Testis (tissue), 3 donors: ENCODE results near the gene NOL6. TPM values are rescaled to one million over a fixed set of nuclear protein-coding genes. Genes with fewer than 3 reads are reported as not detected.

ENCODE experiments used
- DNase-seq: peaks from one replicate; pipeline ENCODE4 v3.0.0-alpha.2; 2019
- H3K27ac ChIP-seq, 2 donors: fragments of 200-600 bp; sonication (generic); one replicate each; pipeline ENCODE4 v1.5.1; 2019
- H3K27me3 ChIP-seq: fragments of 200-600 bp; sonication (generic); one replicate; pipeline ENCODE4 v1.5.1; 2019
- H3K36me3 ChIP-seq: fragments of 200-600 bp; sonication (generic); one replicate; pipeline ENCODE4 v1.5.1; 2017; ENCODE audit warnings: low read depth; ENCODE audit errors: missing control alignments
- H3K4me1 ChIP-seq: fragments of 200-600 bp; sonication (generic); one replicate; pipeline ENCODE4 v1.5.1; 2019
- H3K4me3 ChIP-seq, 2 donors: fragments of 200-600 bp; sonication (generic); one replicate each; pipeline ENCODE4 v1.5.1; 2017 to 2019
- H3K9me3 ChIP-seq: fragments of 200-600 bp; sonication (generic); one replicate; pipeline ENCODE4 v1.5.1; 2017
- CTCF ChIP-seq, 3 experiments: fragments of 450-650 bp in 2 of 3; fragments of 200-600 bp in 1 of 3; sonication (generic) in 1 of 3; IDR thresholded peaks; one replicate each; pipeline ENCODE4 v1.5.1; 2016 to 2019; ENCODE audit warnings: antibody characterized with exemption in 3 of 3, mild to moderate bottlenecking in 2 of 3, moderate library complexity in 1 of 3
- POLR2A ChIP-seq: fragments of 450-650 bp; IDR thresholded peaks from one replicate; pipeline ENCODE4 v1.6.1; 2017; ENCODE audit warnings: antibody characterized with exemption, mild to moderate bottlenecking, moderate library complexity
- WGBS, 2 donors: methylation state at CpG; one replicate each; pipeline ENCODE4 v1.1.5; 2018; 5-methylcytosine and 5-hydroxymethylcytosine counted together
- intact Hi-C: fragments of 100-400 bp; cut with DNase I; formaldehyde crosslinking; loops from one replicate; pipeline ENCODE4 v1.15.1; 2023; ENCODE audit warnings: low total_unique reads
- polyA plus RNA-seq: library from polyadenylated mRNA; stranded (reverse); fragments of 350-450 nt; fragmentation: Illumina TruSeq; extraction: RNeasy Lipid Tissue Mini Kit (QIAGEN cat#74804); gene quantifications from one replicate; pipeline ENCODE4 v1.2.3, GENCODE V29; 2014; ENCODE audit warnings: low read depth, low replicate concordance; ENCODE audit not compliant: insufficient read depth
- total RNA-seq, 2 donors: library from RNA; depleted of rRNA; stranded (reverse); fragments of >200 nt; gene quantifications; one replicate each; pipeline ENCODE4 v1.2.3, GENCODE V29; 2016

The NOL6 gene
- total and polyA plus RNA-seq, 3 donors from 2014 or later: 40.4 to 51.6 (median 45.4) TPM

- TF ChIP-seq POLR2A: no peak
- no peak for TF ChIP-seq CTCF (IDR thresholded peaks at IDR 0.05)
- Histone ChIP-seq H3K36me3 (no peaks in the 10 kb centered on the region), H3K27me3 (no peaks in the 10 kb centered on the region), H3K9me3 (no peaks in the 10 kb centered on the region), H3K4me1 (peaks cover 1% of the 10 kb centered on the region), H3K4me3 (no peak overlapping the region), H3K27ac (no peak overlapping the region)
- no peak for DNase-seq
- intact Hi-C loops: no loop called here
- 75 to 80% methylated on average over 5 to 6 of the region's 6 CpGs for WGBS, 2 donors
Observed at GRCh38 chr9:33439731-33440130, 34.0 kb downstream of the NOL6 start.

- Histone ChIP-seq H3K27ac (no peak overlapping the region), H3K9me3 (no peaks in the 10 kb centered on the region), H3K27me3 (no peaks in the 10 kb centered on the region), H3K36me3 (no peaks in the 10 kb centered on the region), H3K4me1 (peaks cover 5% of the 10 kb centered on the region), H3K4me3 (no peak overlapping the region)
- no peak for DNase-seq
- TF ChIP-seq POLR2A (no peak), CTCF (IDR thresholded peaks at IDR 0.05) (no peak)
- intact Hi-C loops: no loop called here
- 68 to 73% methylated on average over 7 of the region's 7 CpGs for WGBS, 2 donors
Observed at GRCh38 chr9:33438926-33439680, 34.6 kb downstream of the NOL6 start.

- 71 to 89% methylated on average over 1 of the region's 1 CpG for WGBS, 2 donors
- no peaks in the 10 kb centered on the region for H3K36me3 ChIP-seq
- no peak overlapping the region for H3K27ac ChIP-seq
- no peaks in the 10 kb centered on the region for H3K27me3 ChIP-seq
- TF ChIP-seq POLR2A (no peak), CTCF (IDR thresholded peaks at IDR 0.05) (no peak)
- no peak overlapping the region for H3K4me3 ChIP-seq
- intact Hi-C loops: no loop called here
- H3K4me1 ChIP-seq: peaks cover 5% of the 10 kb centered on the region
- H3K9me3 ChIP-seq: no peaks in the 10 kb centered on the region
- DNase-seq: no peak
Observed at GRCh38 chr9:33437898-33438297, 35.8 kb downstream of the NOL6 start.

- 58 to 74% methylated on average over 2 of the region's 2 CpGs for WGBS, 2 donors
- Histone ChIP-seq H3K9me3 (no peaks in the 10 kb centered on the region), H3K27ac (no peak overlapping the region), H3K4me1 (peaks cover 5% of the 10 kb centered on the region), H3K4me3 (no peak overlapping the region), H3K27me3 (no peaks in the 10 kb centered on the region), H3K36me3 (no peaks in the 10 kb centered on the region)
- no peak for DNase-seq
- no peak for TF ChIP-seq CTCF (IDR thresholded peaks at IDR 0.05)
- no peak for TF ChIP-seq POLR2A
- intact Hi-C loops: no loop called here
Observed at GRCh38 chr9:33437205-33437604, 36.5 kb downstream of the NOL6 start.

- Histone ChIP-seq H3K27me3 (no peaks in the 10 kb centered on the region), H3K9me3 (no peaks in the 10 kb centered on the region), H3K4me3 (no peak overlapping the region), H3K4me1 (peaks cover 5% of the 10 kb centered on the region), H3K27ac (no peak overlapping the region), H3K36me3 (no peaks in the 10 kb centered on the region)
- no peak for DNase-seq
- TF ChIP-seq POLR2A (no peak), CTCF (IDR thresholded peaks at IDR 0.05) (no peak)
- intact Hi-C loops: no loop called here
- WGBS, 2 donors: 68% methylated on average over 8 of the region's 8 CpGs; no CpG with 5 or more reads in 1 of the 2 donors
Observed at GRCh38 chr9:33436445-33436844, 37.3 kb downstream of the NOL6 start.
